Left kidney (tissue), 8 donors: ENCODE data around the gene ZBTB47. TPM values are rescaled to one million over a fixed set of nuclear protein-coding genes. Genes with fewer than 3 reads are reported as not detected.

Experiments used
- DNase-seq: peaks from one replicate; pipeline ENCODE4 v3.0.0-alpha.2; 2013
- long read RNA-seq, 8 donors: transcript quantifications; one replicate each; lab custom pipeline, GENCODE V29; 2026
- polyA plus RNA-seq: library from polyadenylated mRNA; unstranded; fragments of 120-200 nt; gene quantifications from one replicate; pipeline ENCODE4 v1.2.1, GENCODE V29; 2013; ENCODE audit not compliant: insufficient read length

ZBTB47 gene
- polyA plus RNA-seq, result 12.7 TPM
- long read RNA-seq, donor 1, partial matches to known transcripts, result 5 of 17 reads
- long read RNA-seq, donor 1, other reads (novel, unspliced or antisense), result 12 of 17 reads
- long read RNA-seq, donor 2, partial matches to known transcripts, result 0 of 6 reads
- long read RNA-seq, donor 2, other reads (novel, unspliced or antisense), result 6 of 6 reads
- long read RNA-seq, donor 3, partial matches to known transcripts, result 5 of 5 reads
- long read RNA-seq, donor 3, other reads (novel, unspliced or antisense), result 0 of 5 reads
- long read RNA-seq, donor 4, result 0 reads
- long read RNA-seq, donor 5, partial matches to known transcripts, result 0 of 5 reads
- long read RNA-seq, donor 5, other reads (novel, unspliced or antisense), result 5 of 5 reads
- long read RNA-seq, donor 6, partial matches to known transcripts, result 7 of 7 reads
- long read RNA-seq, donor 6, other reads (novel, unspliced or antisense), result 0 of 7 reads
- long read RNA-seq, donor 7, partial matches to known transcripts, result 0 of 12 reads
- long read RNA-seq, donor 7, other reads (novel, unspliced or antisense), result 12 of 12 reads
- long read RNA-seq, donor 8, result 0 reads

DNA sequence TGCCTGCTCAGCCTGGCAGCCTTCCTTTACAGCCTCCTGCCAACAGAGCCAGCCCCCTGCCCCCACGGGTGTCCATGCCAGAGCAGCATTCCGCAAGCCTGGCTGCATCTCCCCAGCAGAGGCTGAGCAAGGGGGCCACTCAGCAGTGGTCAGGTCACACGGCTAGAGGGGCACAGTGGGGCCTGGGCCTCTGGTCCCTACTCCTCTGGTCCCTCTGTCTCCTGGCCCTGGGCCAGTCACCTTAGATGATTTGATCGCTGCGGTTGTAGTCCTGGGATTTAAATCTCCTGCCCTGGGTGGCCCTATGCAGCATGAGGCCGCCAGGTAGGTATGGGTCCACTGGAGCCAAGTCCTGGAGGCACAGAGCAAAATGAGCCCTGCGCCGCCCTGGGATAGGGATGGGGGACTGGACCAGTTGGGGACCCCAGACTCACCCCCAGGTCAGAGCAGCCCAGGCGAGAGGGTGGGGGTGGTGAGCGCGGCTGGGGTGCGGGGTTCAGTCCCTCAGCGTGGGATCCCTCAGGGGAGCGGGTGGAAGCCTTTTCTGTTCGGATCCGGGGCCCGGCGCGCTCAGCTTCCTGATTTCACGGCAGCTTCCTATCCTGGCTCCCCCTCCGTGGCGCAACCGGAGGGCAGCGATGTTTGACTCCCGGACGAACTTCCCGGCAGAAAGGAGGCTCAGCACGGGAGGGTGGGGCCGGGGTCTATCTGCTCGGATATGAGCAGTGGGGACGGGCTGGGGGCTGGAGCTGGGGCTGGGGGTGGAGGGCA lies at the start of gene ZBTB47:
Gene ZBTB47 (plus strand): TSS at position 138 of the 771 bp plus-strand sequence. CDS start 4,659 bp downstream, outside the sequence.
- no peak for DNase-seq

GRCh38 chr3:42605546-42606173 lies 47.8 kb upstream of the ZBTB47 start:
- DNase-seq, result no peak

- DNase-seq, result no peak
Observed at GRCh38 chr3:42608581-42608980, 44.9 kb upstream of the ZBTB47 start.

DNA sequence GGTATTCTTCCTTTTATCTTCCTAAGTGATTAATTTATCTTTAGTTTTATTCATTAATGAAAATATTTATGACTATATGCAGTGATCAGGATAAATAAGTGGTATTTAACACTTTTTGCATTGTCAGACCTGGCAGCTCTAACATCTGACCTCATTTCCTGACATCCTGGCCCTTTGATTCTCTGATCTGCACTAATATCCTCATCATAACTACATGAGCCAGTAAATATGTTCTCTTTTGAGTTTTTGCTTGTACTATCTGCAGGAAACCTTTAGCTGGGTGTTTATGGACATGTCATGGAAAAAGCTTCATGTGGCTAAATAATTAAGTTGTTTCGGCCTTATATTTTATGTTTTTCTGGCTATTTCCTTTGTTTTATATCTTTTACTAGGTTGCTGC lies 42.5 kb upstream of the ZBTB47 start:
- DNase-seq, result no peak

DNA sequence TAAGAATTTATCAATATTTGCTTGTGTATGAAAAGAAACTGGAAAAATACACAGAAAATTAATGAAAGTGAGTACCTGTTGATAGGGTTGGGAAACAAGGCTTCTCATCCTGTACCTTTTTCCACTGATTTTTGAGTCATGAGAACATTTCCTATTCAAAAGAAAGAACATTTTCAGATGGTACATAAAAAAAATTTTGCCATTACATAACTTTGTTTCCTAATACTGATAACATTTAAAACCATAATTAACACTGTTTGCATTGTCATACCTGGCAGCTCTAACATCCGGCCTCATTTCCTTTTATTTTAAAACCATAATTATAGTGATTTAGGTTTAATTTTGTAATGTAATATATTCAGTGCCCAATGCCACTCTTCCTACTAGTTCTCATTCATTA lies 41.3 kb upstream of the ZBTB47 start:
- DNase-seq, result no peak

GRCh38 chr3:42612928-42613327 lies 40.6 kb upstream of the ZBTB47 start:
- DNase-seq, result no peak

DNA sequence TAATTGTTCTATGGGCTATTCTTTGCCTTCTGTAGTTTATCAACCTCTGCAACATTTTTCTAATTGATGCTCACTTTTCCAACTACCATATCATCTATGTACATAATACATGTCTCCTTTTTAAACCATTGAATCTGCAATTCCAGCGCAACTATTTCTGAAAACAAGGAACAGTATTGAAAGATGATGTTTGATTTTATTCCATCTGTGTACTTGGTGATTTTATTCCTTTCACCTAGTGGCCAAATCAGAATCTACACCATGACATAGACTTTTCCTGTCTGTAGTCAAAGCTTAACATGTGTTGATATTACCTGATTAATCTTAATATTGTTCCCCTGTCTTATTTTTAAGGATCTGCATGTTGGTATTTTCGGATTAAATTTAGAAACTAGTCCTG lies 40.0 kb upstream of the ZBTB47 start:
- no peak for DNase-seq

GRCh38 chr3:42631620-42632019 lies 21.9 kb upstream of the ZBTB47 start:
- DNase-seq, result no peak

- DNase-seq, result no peak
Observed at GRCh38 chr3:42632146-42632545, 21.4 kb upstream of the ZBTB47 start.

- no peak for DNase-seq
Observed at GRCh38 chr3:42633544-42633943, 20.0 kb upstream of the ZBTB47 start.

DNA sequence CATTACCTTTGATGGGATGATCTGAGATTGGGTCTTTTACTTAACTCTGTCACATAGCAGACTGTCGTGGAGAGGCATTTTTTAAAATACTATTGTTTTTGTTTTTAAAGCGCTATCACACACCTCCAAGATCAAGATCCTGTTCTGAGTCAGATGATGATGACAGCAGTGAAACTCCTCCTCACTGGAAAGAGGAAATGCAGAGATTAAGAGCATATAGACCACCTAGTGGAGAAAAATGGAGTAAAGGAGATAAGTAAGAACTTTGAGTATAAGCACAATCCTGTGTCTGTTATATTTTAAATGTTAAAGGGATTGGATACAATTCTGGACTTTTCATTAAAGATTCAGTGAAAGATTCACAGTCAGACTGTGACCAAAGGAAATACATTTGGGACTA lies 18.4 kb upstream of the ZBTB47 start:
- no peak for DNase-seq

- no peak for DNase-seq
Observed at GRCh38 chr3:42637001-42637400, 16.5 kb upstream of the ZBTB47 start.

DNA sequence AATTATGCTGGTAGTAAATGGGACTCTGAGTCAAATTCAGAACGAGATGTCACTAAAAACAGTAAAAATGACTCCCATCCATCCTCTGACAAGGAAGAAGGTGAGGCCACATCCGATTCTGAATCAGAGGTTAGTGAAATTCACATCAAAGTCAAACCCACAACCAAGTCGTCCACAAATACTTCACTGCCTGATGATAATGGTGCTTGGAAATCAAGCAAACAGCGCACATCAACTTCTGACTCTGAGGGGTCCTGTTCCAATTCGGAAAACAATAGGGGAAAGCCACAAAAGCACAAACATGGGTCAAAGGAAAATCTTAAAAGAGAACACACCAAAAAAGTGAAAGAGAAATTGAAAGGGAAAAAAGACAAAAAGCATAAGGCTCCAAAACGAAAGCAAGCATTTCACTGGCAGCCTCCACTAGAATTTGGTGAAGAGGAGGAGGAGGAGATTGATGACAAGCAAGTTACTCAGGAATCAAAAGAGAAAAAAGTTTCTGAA lies 15.1 kb upstream of the ZBTB47 start:
- no peak for DNase-seq

DNA sequence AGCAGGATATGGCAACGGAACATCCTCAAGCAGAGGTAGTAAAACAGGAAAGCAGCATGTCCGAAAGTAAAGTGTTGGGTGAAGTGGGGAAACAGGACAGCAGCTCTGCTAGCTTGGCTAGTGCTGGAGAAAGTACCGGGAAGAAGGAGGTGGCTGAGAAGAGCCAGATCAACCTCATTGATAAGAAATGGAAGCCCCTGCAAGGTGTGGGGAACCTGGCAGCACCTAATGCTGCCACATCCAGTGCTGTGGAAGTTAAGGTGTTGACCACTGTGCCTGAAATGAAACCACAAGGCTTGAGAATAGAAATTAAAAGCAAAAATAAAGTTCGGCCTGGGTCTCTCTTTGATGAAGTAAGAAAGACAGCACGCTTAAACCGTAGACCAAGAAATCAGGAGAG lies 14.3 kb upstream of the ZBTB47 start:
- DNase-seq, result no peak

DNA sequence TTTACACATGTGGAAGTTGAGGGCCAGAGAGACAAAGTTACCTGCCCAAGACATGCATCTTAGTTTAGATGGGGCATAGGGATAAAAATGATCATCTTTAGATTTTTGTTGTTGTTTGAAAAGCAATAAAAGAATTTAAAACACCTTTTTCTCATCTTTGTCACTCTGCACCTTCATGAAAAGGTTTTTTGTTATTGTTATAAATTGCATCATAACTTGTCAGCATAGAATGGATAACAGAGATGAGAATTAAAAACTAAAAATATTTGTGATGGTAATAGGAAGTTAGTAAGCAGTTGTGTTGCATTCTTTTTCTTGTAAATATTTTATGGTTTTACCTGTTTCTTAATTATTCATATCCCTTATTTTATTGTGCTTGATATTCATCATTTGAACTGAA lies 13.4 kb upstream of the ZBTB47 start:
- no peak for DNase-seq

- DNase-seq, result no peak
Observed at GRCh38 chr3:42640771-42641370, 12.6 kb upstream of the ZBTB47 start.

GRCh38 chr3:42647821-42648459 lies 5.6 kb upstream of the ZBTB47 start:
- DNase-seq, result no peak

- no peak for DNase-seq
Observed at GRCh38 chr3:42649006-42649405, 4.5 kb upstream of the ZBTB47 start.

DNA sequence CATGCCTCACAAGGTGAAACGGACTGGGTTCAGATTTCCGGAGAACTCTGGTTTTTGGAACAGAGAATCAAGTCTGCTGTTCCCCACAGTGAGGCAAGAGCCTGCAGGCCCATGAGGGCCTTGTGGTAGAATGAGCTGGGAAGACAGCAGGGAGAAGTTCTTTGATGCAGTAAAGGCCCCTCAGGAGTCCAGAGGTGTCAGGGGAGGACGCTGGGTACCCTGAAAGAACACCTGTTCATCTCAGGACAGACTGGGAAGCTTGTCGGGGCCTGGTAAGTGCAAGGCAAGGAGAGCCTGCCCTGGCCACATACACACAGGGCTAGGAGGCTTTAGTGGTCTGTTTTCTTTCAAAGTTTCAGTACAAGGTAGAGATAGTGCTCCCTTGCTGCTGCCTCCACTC lies 3.7 kb upstream of the ZBTB47 start:
- no peak for DNase-seq

DNA sequence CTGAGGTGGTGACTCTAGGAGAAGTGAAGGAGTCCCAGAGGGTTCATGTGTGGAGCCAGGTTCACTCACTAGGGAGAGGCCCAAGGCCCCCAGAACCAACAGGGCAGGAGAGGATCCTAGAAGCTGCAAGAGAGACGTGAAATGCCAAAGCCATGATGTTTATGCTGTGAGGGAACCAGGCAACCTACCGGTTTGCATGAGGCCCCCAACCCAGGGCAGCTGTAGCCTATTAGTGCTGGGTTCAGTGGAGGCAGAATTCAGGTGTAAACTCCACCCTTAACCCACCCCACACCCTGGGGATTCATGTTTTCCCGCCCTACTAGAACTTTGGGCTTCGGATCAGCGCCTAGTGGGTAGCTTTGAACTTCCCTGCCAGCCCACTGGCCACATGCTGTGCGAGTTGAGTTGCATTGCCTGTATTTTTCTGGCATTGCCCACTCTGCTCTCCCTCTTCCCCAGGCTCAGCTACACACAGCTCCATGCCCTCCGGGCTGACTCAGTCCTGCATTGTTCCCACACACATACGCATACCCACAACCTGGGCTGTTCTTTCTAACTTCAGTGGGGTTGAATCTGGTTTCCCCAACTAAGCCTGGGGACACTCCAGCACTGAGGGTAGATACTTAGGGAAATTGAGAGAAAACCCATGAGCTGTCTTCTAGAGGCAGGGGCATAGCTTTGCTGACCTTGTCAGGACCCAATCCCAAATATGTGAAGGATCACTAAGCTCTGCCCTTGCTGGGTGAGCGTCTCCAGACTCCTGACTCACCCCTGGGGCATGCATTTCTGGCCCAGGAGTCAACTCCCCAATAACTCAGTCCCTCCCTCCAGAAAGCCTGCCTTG lies 2.0 kb upstream of the ZBTB47 start:
- no peak for DNase-seq

GRCh38 chr3:42652251-42652610 lies 1.3 kb upstream of the ZBTB47 start:
- no peak for DNase-seq
